Stimulated activated CD8-positive, alpha-beta memory T cell treated with anti-CD3 and anti-CD28 coated beads, Interleukin-2, amount 100 ng/mL, for 1 hour (primary cell): Measurements from ENCODE around the gene MTOR.
"Not testable (repeated sequence)": the region's sequence is repeated elsewhere in the genome, so short reads cannot be mapped to it uniquely, and the experiment has no call there.

Experiments used
- DNase-seq, 2 donors: peaks; one replicate each; pipeline ENCODE4 v3.0.0-alpha.2; 2020; ENCODE audit warnings: low read depth in 2 of 2

MTOR gene

DNA sequence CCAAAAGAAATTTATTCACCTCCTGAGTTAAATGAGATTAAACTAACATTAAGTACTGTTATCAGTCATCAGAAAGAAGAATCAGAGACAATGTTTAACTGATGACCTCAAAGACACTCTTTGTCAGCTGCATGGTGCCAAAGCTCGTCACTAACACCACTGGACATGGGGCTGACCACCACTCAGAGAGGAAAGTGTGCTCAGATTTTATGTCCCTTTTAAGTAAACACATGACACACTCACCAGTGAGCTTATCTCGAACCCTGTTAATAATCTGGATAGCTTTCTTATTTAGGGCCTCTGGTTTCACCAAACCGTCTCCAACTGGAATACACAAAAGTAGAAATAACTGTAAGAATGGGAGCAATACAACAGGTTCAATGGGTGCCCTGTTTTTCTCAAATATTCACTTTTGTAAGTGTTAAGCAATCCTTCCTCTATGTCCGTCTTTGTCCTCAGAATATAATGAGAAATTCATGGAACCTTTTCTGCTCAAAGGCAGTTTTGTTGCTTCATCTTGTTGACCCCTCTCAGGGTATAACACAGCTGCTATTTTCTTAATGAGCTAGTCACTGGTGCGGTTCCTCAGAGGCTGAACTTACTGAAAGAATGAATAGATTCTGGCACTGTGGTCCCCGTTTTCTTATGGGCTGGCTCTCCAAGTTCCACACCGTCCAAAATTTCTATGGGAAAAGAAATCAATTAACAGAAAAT lies 153.1 kb downstream of the MTOR start:
- no peak for DNase-seq

DNA sequence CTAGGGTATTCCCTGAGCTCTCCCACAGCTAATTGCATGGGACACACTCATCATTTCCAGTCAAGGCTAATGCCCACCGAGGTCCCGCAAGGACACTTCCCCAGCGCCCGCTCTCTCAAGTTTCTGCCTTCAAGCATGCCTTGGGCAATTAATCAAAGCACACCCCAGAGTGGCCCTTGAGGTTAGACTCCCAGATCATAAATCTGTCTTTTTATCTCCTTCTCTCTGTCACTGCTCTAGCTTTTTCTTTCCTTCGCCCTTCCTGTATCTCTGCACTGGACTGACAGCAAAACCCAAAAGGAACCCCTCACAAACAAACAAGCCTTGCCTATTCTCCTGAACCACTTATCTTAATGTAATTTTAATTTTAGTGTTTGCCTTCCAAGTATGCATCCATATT lies 154.8 kb downstream of the MTOR start:
- no peak for DNase-seq

DNA sequence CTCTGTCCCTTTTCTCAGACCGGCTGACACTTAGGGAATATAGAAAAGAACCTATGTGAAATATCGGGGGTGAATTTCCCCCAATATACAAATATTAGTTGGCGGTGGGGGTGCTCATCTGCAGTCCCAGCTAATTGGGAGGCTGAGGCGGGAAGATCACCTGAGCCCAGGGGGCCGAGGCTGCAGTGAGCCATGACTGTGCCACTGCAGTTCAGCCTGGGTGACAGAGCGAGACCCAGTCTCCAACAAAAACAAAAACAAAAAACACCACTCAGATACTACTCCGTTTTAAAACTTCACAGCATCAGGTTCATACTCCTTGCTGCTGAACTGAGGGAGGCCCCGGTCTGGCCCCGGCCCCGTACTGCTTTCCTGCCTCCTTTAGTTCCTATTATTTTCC lies 156.8 kb downstream of the MTOR start:
- DNase-seq, result no peak

DNA sequence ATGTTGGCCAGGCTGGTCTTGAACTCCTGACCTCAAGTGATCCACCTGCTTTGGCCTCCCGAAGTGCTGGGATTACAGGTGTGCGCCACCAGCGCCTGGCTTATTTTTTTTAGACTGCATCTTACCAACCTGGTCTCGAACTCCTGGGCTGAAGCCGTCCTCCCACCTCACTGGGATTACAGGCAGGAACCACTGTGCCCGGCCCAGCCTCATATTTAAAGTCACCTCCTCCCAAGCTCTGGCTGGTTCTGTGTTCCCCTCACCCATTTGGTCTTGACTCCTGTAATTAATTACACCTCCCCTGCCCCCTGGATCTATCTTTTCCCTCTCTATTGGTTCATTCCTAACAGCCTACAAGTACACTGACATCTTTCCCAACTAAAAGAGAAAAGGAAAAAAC lies 161.0 kb downstream of the MTOR start:
- DNase-seq, result no peak

DNA sequence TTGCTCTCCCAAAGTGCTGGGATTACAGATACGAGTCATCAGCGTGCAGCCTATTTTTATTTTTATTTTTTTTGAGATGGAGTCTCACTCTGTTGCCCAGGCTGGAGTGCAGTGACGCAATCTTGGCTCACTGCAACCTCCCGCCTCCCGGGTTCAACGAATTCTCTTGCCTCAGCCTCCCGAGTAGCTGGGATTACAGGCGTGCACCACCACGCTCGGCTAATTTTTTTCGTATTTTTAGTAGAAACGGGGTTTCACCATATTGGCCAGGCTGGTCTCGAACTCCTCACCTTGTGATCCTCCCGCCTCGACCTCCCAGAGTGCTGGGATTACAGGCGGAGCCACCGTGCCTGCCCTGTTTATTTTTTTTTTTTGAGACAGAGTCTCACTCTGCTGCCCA lies 161.5 kb downstream of the MTOR start:
- not testable (repeated sequence) for DNase-seq

DNA sequence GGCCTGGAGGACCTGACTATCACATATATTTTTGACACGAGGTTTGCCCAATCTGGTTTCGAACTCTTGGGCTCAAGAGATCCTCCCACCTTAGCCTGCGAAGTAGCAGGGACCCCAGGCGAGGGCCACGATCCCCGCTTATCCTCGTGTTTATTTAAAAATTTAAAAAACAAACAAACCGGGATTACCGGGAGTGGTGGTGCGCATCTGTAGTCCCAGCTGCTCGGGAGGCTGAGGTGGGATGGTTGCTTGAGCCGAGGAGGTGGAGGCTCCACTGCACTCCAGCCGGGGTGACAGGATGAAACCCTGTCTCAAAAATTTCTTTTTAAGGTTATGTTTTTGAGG lies 162.2 kb downstream of the MTOR start:
- DNase-seq, result no peak

DNA sequence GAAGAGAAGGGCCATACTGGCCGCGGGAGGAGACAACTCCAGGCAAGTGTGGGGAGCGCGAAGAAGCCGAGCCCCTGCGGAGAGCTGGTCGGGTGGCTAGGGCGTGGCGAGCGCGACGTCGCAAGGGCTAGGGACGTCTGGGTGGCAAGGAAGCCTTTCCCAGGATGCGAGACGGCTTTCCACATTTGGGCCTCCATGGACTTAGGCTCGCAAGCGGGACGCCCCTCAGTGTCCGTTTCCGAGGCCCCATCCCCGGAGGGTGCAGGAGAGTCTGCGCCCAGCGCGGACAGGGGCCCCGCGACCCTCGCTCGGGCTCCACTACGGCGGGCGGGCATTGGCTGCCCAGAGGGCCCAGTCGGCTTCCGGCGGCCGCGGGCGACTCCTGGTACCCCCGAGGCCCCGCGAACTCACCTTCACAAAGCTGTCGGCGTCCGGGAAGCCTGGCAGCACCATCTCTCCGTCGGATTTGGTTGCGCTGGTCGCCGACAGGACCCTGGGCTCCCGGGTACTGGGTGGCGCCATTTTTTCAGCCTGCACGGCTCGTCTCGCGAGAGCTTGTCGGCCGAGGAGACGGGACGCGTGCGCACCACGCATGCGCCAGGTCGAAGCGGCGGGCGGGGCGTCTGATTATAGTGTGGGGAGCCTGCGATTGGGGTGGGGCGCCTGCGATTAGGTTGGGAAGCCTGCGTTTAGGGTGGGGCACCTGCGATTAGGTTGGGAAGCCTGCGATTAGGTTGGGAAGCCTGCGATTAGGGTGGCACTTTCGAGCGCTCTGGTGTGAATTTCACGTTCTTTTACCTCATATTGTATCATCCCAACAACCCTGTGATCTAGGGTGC lies 162.8 kb downstream of the MTOR start, which contains the start of gene EXOSC10:
Gene EXOSC10, minus strand, starts transcription at position 560 of the 839 bp plus-strand sequence. Its CDS starts 38 bp downstream, at position 522.
- peak; percentile 87 to 93 for DNase-seq

DNA sequence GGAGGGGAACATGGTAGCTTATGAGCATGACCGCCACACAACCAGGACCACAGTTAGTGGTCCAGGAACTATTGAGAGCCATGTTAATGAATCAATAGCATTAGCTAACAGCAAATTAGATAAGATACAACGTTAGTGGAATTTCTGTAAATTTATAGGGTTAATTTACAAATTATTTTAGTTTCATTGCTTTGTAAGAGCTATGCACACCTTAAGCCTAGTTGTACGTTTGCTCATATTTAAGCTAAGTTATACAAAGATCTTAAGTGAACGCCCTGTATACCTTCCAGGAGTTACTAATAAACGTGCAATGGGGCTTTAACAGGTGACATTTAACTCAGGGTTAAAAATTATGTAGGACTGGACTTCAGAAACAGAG lies 163.4 kb downstream of the MTOR start:
- DNase-seq, result no peak

DNA sequence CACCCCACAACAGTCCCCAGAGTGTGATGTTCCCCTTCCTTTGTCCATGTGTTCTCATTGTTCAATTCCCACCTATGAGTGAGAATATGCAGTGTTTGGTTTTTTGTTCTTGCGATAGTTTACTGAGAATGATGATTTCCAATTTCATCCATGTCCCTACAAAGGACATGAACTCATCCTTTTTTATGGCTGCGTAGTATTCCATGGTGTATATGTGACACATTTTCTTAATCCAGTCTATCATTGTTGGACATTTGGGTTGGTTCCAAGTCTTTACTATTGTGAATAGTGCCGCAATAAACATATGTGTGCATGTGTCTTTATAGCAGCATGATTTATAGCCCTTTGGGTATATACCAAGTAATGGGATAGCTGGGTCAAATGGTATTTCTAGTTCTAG lies 178.6 kb downstream of the MTOR start:
- DNase-seq, result not testable (repeated sequence)

DNA sequence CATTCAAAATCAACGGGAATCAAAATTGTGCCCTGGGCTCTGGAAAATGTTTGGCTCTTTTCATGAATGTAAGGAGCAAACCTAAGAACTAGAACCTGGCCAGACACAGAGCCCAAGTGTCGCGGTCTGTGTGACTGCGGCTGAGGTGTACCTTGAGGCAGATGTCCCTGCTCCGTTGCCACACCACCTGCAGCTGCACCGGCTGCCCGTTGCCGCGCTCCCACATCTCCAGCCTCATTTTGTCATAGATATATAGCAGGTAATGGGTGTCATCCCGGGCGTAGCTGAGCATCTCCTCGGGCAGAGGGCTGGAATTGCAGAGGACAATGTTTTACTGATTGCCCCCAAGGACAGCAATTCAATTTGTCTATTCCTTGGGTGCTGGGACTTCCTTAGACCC lies 181.4 kb downstream of the MTOR start:
- no peak for DNase-seq

DNA sequence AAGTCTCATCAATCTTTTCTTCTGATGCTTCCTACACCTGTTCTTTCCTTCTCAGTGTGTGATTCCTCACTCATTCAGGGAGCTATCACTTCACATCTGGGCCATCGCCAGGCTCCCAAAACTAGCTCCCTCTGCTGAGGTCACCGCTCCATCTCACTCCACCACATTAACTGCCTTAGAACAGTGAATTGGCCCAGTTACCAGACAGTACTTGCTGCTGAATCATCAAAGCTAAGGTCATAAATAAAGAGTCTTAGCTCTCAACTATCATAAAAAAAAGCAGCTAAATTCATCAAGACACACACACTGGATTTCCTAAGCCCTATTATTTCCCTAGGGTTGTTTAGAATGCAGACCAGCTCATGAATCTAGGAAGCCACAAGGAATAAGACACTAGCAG lies 183.7 kb downstream of the MTOR start:
- DNase-seq, result no peak

DNA sequence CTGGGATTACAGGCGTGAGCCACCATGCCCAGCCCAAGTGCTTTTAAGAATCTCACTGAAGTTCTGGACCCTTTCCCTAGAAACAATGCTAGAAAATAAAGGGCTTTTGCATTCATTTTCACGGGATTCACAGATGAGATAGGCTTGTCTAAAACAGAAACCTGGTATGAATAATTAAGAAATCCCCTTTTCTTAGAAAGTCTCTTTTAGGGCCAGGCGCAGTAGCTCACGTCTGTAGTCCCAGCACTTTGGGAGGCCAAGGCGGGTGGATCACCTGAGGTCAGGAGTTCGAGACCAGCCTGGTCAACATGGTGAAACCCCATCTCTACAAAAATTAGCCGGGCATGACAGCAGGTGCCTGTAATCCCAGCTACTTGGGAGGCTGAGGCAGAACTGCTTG lies 189.0 kb downstream of the MTOR start:
- DNase-seq, result not testable (repeated sequence)

DNA sequence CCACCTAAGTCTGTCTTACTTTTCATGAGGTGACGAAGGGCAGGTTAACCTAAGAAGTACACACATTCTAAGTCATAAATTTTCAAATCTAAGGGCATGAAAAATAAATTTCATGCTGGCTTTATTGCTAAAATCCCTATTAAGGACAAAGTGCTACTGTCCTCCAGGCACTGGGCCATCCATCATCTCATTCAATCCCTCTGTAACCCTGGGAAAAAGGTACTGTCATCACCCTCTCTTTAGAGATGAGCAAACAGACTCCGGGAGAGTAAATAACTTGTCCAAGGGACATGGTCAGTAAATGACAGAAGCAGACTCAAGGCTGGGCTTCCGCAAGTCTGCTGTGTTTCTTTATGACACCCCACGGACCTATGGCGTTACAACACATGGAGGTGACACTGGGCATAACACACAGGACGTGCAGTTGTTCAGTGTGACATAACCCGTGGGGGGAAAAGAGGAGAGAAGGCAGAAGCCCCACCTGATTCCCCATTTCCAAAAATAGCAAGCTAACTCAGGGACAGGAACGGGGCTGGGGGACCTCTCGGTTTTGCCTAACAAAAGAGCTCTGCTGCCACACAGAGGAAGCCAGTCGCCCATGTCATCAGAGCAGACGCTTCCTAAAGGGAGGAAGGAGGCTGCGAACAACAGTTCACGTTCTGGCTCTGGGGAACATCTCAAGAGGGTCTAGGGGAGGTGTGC lies 190.0 kb downstream of the MTOR start:
- no peak for DNase-seq

DNA sequence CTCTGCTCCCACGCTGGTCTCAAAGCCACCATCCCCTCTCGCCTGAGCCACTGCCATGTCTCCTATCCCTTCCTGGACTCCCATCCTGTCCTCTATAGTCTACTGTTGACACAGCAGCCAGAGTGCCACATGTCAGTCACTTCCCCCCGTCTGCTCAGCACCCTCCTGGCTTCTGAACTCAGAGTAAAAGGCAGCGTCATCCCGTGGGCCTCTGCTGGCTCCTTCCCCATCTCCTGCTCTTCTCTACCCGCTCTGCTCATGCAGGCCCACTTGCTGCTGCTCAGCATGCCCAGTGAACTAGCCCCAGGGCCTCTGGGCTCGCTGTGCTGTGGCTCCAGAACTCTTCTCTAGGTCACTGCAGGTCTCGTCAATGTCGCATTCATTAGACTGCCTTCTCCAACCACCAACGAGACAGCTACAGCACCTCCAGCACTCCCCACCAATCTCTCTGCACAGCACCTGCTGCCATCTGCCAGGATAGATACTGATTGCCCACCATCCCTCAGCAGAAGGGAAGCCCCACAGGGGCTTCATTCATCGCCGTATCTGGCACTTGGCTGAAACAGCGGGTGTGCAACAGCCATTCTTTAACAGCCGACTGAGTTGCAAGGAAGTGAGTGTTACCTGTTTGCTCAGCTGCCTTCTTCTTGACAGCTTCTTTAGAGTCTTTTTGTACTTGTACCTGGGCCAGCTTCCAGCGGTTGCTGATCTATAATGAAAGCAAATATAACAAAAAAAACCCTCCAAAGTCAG lies 190.7 kb downstream of the MTOR start:
- DNase-seq, result no peak

DNA sequence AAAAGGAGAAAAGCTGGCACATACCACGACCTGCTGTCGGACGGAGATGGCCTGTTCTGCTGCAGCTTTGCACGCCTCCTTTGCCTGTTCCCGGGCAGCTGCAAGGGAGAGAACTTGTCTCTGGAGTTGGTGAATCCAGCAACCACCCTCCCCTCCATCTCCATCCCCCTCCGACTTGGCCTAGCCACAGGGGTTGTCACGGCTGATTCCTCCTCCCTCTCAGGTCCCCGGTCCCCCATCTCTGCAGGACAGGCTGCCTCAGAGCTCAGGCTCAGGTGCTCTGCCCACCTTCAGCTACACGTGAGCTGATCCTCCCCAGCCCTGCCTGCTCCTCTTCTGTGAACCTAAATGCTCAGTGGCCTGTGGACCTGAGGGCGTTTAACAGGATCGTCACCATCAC lies 191.5 kb downstream of the MTOR start:
- no peak for DNase-seq

DNA sequence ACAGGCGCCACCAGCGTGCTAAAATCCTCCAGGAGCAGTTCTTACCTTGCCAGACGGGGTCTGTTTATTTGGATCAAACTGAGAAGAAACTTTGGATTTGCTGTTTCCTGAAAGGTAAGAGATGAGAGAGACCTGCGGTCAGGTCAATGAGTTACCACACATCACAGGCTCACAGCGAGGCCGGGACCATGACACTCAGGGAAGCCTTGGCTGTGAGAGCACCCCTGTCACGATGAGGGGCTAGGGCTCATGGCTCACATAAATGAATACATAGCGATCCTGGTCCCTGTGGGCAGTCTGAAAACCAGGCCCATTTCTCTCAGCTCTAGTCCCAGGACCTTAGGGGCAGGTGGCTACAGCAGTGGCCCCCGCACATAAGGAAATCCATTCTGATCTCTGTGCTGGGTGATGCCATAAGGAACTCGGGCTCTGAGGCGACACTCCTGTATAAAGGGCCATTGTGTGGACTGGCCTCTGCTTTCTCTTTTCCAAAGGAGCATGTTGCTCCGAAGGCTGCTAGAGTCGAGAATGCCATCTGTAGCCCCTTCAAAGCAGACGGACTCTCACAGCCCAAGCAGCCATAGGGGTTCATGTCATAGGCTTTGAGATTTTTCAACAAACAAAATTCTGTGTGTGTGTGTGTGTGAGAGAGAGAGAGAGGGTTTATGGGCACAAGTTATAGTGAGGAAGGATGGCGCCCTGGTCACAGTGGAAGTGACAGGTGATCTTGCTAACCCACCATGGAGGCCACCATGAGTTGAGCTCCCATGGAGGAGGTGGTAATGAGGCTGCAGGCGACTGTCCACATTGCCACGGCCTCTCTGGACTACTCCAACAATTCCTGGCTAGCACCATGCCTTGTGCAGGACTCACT lies 193.5 kb downstream of the MTOR start:
- no peak for DNase-seq

DNA sequence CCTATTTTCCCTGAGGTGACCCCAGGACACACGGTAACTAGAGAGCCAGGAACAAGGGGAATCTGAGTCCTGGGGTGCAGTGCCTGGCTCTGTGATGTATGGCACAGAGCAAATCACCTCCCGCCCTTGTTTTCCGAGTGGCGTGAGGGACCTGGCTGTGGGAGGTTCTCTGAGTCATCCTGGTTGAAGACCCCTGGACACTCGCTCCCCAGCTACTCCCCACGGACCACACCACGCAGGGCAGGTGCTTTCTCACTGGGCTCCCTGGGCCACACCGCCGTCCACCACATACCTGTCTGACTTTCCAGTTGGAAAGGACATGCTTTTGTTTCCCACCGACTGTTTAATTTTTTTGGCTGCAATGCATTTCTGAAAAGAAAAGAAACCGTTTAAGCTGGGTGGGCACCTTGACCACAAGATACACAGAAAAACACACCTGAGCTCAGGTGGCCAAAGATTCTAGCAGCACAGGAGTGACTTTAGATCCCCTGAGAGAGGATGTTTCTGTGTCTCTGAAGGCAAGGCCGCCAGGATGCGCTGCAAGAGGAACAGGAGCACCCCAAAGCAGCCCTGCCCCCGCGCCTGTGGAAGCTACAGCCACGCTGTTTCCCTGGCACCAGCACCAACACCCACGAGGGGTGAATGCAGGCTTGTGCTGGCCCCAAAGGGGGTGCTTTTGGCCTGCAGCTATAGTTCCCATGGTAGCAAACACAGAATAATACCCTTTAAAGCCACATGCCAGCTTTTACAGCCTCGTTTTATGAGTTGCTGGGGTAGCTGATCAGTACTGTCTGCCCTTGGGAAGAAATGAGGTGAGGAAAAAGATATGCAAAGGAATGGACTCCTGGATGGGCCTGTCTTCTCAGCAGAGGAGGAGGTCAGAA lies 194.4 kb downstream of the MTOR start:
- no peak for DNase-seq

DNA sequence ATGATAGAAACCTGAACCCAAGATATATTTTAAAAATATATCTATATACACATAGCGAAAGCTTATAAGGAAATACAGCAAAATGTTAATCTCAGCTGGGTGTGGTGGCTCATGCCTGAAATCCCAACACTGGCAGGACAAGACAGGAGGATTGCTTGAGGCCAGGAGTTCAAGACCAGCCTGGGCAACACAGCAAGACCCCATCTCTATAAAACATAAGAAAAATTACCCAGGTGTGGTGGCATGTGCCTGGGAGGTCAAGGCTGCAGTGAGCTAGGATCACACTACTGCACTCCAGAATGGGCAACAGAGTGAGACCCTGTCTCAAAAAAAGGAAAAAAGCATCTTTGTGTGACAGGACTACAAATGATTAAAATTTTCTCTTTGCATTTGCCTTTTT lies 196.6 kb downstream of the MTOR start:
- no peak for DNase-seq

DNA sequence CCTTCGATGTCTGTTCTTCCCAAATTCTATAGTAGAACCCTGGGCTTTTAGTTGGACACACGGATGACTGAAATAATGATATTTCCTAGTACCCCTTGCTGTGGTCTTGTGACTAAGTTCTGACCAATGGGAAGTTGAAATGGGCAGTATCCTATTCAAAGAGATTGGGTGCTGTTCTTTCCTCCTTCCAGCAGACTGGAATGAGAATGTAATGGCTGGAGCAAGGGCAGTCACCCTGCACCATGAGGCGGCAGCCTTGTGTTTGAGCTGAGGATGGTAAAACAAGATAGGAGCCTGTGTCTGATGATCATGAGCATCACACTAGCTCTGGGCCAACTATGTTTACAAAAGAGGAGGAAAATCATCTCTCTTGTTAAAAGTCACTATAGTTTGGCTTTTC lies 197.4 kb downstream of the MTOR start:
- DNase-seq, result no peak

DNA sequence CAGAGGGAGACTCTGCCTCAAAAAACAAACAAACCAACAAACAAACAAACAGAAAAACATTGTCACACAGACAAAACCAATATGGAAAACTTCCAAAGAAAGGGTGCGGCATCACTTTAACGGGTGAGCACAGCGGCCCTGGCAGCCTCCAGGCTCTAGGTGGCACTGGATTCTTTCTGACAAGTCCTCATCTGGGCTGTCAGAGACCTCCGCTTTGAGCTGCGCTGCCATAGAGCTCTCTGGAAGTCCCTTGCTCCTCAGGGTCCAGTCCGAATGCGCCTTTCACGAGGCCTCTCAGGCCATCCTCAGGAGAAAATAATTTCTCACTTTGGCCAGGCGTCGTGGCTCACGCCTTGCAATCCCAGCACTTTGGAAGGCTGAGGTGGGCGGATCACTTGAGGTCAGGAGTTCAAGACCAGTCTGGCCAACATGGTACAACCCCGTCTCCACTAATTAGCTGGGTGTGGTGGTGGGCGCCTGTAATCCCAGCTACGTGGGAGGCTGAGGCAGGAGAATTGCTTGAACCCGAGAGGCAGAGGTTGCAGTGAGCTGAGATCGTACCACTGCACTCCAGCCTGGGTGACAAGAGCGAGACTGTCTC lies 198.3 kb downstream of the MTOR start:
- not testable (repeated sequence) for DNase-seq
